Spleen (tissue), 11 donors: ENCODE results near the gene TEX2. TPM values are rescaled to one million over a fixed set of nuclear protein-coding genes. Genes with fewer than 3 reads are reported as not detected.

ENCODE experiments used
- DNase-seq: peaks from one replicate; pipeline ENCODE4 v3.0.0-alpha.2; 2020
- H3K27ac ChIP-seq, 8 donors: fragments of 200-600 bp; sonication (generic) in 7 of 8; 1 replicate in 4 of 8; 2 replicates in 4 of 8; pipeline versions ENCODE4 v1.5.0 to v1.8.0; 2016 to 2021; ENCODE audit warnings: inconsistent platforms in 4 of 8, mild to moderate bottlenecking in 4 of 8, moderate library complexity in 1 of 8
- H3K27me3 ChIP-seq, 7 donors: fragments of 200-600 bp; sonication (generic) in 6 of 7; replicated peaks in 1 of 7; 1 replicate in 4 of 7; 2 replicates in 3 of 7; pipeline versions ENCODE4 v1.5.0 to v1.8.0; 2016 to 2021; ENCODE audit warnings: inconsistent platforms in 3 of 7, mild to moderate bottlenecking in 1 of 7
- H3K36me3 ChIP-seq, 6 donors: fragments of 200-600 bp; sonication (generic) in 5 of 6; 1 replicate in 4 of 6; 2 replicates in 2 of 6; pipeline versions ENCODE4 v1.5.0 to v1.8.0; 2016 to 2021; ENCODE audit warnings: inconsistent platforms in 2 of 6
- H3K4me1 ChIP-seq, 6 donors: fragments of 200-600 bp; sonication (generic) in 5 of 6; 1 replicate in 3 of 6; 2 replicates in 3 of 6; pipeline versions ENCODE4 v1.5.0 to v1.8.0; 2016 to 2021; ENCODE audit warnings: inconsistent platforms in 3 of 6
- H3K4me3 ChIP-seq, 8 donors: fragments of 200-600 bp; sonication (generic) in 7 of 8; 1 replicate in 4 of 8; 2 replicates in 4 of 8; pipeline versions ENCODE4 v1.5.0 to v1.8.0; 2016 to 2021; ENCODE audit warnings: inconsistent platforms in 4 of 8, mild to moderate bottlenecking in 4 of 8, moderate library complexity in 2 of 8
- H3K9me3 ChIP-seq, 8 donors: fragments of 200-600 bp; sonication (generic) in 7 of 8; 1 replicate in 4 of 8; 2 replicates in 4 of 8; pipeline versions ENCODE4 v1.5.0 to v1.8.0; 2016 to 2021; ENCODE audit warnings: inconsistent platforms in 4 of 8
- POLR2A ChIP-seq, 3 donors: fragments of 450-650 bp; IDR thresholded peaks; one replicate each; pipeline ENCODE4 v1.5.1; 2017; ENCODE audit warnings: antibody characterized with exemption in 3 of 3, mild to moderate bottlenecking in 1 of 3
- POLR2AphosphoS5 ChIP-seq, 3 donors: sonication (generic); formaldehyde crosslinking; IDR thresholded peaks; one replicate each; pipeline ENCODE4 v1.5.1; 2017; ENCODE audit warnings: antibody characterized with exemption in 3 of 3
- WGBS, 5 donors: extraction: QIAGEN DNeasy Blood & Tissue Kit in 3 of 5; methylation state at CpG; one replicate each; pipeline versions ENCODE4 v1.1.5 to v1.1.7; 2013 to 2018; 5-methylcytosine and 5-hydroxymethylcytosine counted together
- intact Hi-C: fragments of 100-400 bp; cut with DNase I; formaldehyde crosslinking; loops from one replicate; pipeline ENCODE4 v1.15.0; 2023; ENCODE audit warnings: low total_unique reads
- polyA plus RNA-seq, 3 donors: library from polyadenylated mRNA; stranded (reverse); fragments of 200-250 nt; gene quantifications; one replicate each; pipeline ENCODE4 v1.2.1, GENCODE V29; 2013
- total RNA-seq, 7 donors: library from RNA; depleted of rRNA in 3 of 7; stranded (reverse); fragments of >200 nt in 3 of 7; fragmentation: NEBNext Ultra II Directional in 4 of 7; extraction: Animal tissue kit (Norgen Biotek cat#: 25700) in 4 of 7; gene quantifications; one replicate each; pipeline versions ENCODE4 v1.1.0 to v1.2.1, GENCODE V29; 2016 to 2021
- TF ChIP-seq, protein P1 (sequence below), 11 experiments: fragments of 200-600 bp in 7 of 11; fragments of 450-650 bp in 4 of 11; sonication (generic) in 4 of 11; IDR thresholded peaks in 8 of 11; conservative IDR thresholded peaks in 3 of 11; 1 replicate in 7 of 11; 2 replicates in 4 of 11; pipeline versions ENCODE4 v1.4.0 to v1.8.0; 2016 to 2021; ENCODE audit warnings: antibody characterized with exemption in 11 of 11, inconsistent platforms in 4 of 11, mild to moderate bottlenecking in 1 of 11
- donor health status: healthy with polysubstance abuse.
- donor health status: DM: no; HTN: no; CAD: no; lungs with moderate emphysema.
- donor health status: DM: no; HTN: no; CAD: no.
- donor health status: Bipolar disorder and iron deficiency.
- donor health status: healthy.
- donor health status: DM: no; HTN: no; CAD: no.
- donor health status: DM: yes; HTN: yes; CAD: no.

TEX2 gene
- total and polyA plus RNA-seq, 10 donors: 3.0 to 44.5 (median 26.7) TPM

DNA sequence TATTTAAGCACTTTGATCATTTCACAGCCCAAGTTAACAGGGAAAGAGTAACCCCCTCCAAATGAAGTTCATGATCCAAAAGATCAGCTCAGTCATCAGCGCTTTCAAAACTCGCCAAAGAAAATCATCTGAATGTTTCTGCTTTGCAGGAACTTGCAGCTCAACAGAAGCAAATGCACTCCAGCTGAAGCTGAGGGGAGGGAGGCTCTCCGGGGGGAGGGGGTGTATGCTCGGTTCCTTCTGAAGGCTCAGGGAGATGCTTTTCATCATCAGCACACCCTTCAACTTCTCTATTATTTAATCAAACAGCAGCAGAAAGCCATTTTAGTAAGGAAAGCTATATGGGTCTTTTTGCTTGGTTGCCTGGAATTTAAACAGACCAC, 108.8 kb downstream of the TEX2 start:
- Histone ChIP-seq H3K27ac (peak overlapping the region in 7 of 8 donors; percentile 78 to 90 (median 83)), H3K9me3 (no peaks in the 10 kb centered on the region), H3K27me3 (no peaks in the 10 kb centered on the region), H3K4me3 (no peak overlapping the region), H3K36me3 (peaks cover 0 to 91% (median 16%) of the 10 kb centered on the region in 6 donors), H3K4me1 (peaks cover 24 to 83% (median 51%) of the 10 kb centered on the region in 6 donors)
- no peak for DNase-seq
- intact Hi-C loops: no loop called here
- 58 to 70% (median 65%) methylated on average over 4 of the region's 4 CpGs for WGBS, 5 donors
- TF ChIP-seq, protein P1, sequence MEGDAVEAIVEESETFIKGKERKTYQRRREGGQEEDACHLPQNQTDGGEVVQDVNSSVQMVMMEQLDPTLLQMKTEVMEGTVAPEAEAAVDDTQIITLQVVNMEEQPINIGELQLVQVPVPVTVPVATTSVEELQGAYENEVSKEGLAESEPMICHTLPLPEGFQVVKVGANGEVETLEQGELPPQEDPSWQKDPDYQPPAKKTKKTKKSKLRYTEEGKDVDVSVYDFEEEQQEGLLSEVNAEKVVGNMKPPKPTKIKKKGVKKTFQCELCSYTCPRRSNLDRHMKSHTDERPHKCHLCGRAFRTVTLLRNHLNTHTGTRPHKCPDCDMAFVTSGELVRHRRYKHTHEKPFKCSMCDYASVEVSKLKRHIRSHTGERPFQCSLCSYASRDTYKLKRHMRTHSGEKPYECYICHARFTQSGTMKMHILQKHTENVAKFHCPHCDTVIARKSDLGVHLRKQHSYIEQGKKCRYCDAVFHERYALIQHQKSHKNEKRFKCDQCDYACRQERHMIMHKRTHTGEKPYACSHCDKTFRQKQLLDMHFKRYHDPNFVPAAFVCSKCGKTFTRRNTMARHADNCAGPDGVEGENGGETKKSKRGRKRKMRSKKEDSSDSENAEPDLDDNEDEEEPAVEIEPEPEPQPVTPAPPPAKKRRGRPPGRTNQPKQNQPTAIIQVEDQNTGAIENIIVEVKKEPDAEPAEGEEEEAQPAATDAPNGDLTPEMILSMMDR (IDR thresholded peaks at IDR 0.05 in 8 of 11, conservative IDR thresholded peaks at IDR 0.05 in 3 of 11): no peak
- TF ChIP-seq POLR2AphosphoS5 (IDR thresholded peaks at IDR 0.05) (no peak), POLR2A (IDR thresholded peaks at IDR 0.05) (no peak)

DNA sequence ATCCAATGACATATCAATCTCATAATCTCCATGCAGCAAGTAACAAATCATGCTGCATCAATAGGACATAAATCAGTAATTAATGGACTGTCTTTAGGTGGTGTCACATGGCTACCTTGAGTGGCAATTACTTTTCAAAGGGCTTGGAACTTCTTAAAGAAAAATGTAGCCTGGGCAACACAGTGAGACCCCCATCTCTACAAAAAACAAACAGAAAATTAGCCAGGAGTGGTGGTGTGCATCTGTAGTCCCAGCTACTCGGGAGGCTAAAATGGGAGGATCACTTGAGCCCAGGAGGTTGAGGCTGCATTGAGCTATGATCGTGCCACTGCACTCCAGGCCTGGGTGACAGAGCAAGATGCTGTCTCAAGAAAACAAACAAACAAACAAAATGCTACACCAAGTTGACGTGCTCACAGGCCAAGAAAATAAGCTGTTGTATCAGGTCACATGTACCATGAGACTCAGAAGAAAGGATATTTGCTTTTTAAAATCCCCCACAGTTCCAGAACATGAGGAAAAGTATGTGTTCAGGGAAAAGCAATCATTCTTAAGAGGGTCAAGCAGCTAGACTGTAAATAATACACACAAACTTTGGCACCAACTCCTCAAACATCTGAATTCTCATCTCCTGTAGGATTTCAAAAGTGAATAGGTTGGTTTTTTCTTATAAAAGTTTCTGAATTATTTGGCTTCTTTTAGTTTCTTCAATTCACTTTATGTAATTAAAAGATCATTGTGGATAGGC, 109.3 kb downstream of the TEX2 start:
- TF ChIP-seq POLR2A (IDR thresholded peaks at IDR 0.05) (no peak), POLR2AphosphoS5 (IDR thresholded peaks at IDR 0.05) (no peak)
- TF ChIP-seq, protein P1 (IDR thresholded peaks at IDR 0.05 in 8 of 11, conservative IDR thresholded peaks at IDR 0.05 in 3 of 11): no peak
- H3K4me1 ChIP-seq: peaks cover 24 to 84% (median 52%) of the 10 kb centered on the region in 6 donors
- peak overlapping the region in 6 of 8 donors; percentile 78 to 90 (median 84) for H3K27ac ChIP-seq
- no peaks in the 10 kb centered on the region for H3K9me3 ChIP-seq
- no peak overlapping the region for H3K4me3 ChIP-seq
- DNase-seq: no peak
- no peaks in the 10 kb centered on the region for H3K27me3 ChIP-seq
- intact Hi-C loops: no loop called here
- WGBS, 5 donors: 78 to 91% (median 90%) methylated on average over 3 of the region's 3 CpGs
- peaks cover 0 to 91% (median 16%) of the 10 kb centered on the region in 6 donors for H3K36me3 ChIP-seq

GRCh38 chr17:64152428-64153125, 110.5 kb downstream of the TEX2 start:
- Histone ChIP-seq H3K27ac (peak overlapping the region in 6 of 8 donors; percentile 15 to 79 (median 38)), H3K36me3 (peaks cover 0 to 87% (median 16%) of the 10 kb centered on the region in 6 donors), H3K4me1 (peaks cover 29 to 84% (median 57%) of the 10 kb centered on the region in 6 donors), H3K9me3 (no peaks in the 10 kb centered on the region), H3K4me3 (no peak overlapping the region), H3K27me3 (no peaks in the 10 kb centered on the region)
- intact Hi-C loops: no loop called here
- 80 to 88% (median 84%) methylated on average over 7 of the region's 7 CpGs for WGBS, 5 donors
- DNase-seq: no peak
- TF ChIP-seq, protein P1 (IDR thresholded peaks at IDR 0.05 in 8 of 11, conservative IDR thresholded peaks at IDR 0.05 in 3 of 11): no peak
- TF ChIP-seq POLR2A (IDR thresholded peaks at IDR 0.05) (no peak), POLR2AphosphoS5 (IDR thresholded peaks at IDR 0.05) (no peak)

GRCh38 chr17:64151016-64151368, 112.1 kb downstream of the TEX2 start:
- no peak overlapping the region for H3K4me3 ChIP-seq
- no peaks in the 10 kb centered on the region for H3K9me3 ChIP-seq
- peaks cover 0 to 76% (median 16%) of the 10 kb centered on the region in 6 donors for H3K36me3 ChIP-seq
- H3K27ac ChIP-seq: peak overlapping the region in 4 of 8 donors; percentile 35 to 65 (median 42)
- H3K4me1 ChIP-seq: peaks cover 20 to 82% (median 53%) of the 10 kb centered on the region in 6 donors
- TF ChIP-seq POLR2AphosphoS5 (IDR thresholded peaks at IDR 0.05): no peak
- TF ChIP-seq POLR2A (IDR thresholded peaks at IDR 0.05): no peak
- TF ChIP-seq, protein P1 (IDR thresholded peaks at IDR 0.05 in 8 of 11, conservative IDR thresholded peaks at IDR 0.05 in 3 of 11): no peak
- DNase-seq: no peak
- no peaks in the 10 kb centered on the region for H3K27me3 ChIP-seq
- intact Hi-C loops: no loop called here
- WGBS, 5 donors: 81 to 90% (median 90%) methylated on average over 1 of the region's 1 CpG
